CD4-positive, alpha-beta memory T cell (primary cell): ENCODE data around the gene EPG5. TPM values are rescaled to one million over a fixed set of nuclear protein-coding genes. Genes with fewer than 3 reads are reported as not detected.
"Not testable (repeated sequence)": the region's sequence is repeated elsewhere in the genome, so short reads cannot be mapped to it uniquely, and the experiment has no call there.

Source experiments
- CTCF ChIA-PET: fragments of 350-600 bp; sonication (Branson Sonifier 250); formaldehyde crosslinking; loops from one replicate; lab custom pipeline; 2021; ENCODE audit warnings: inconsistent platforms; ENCODE audit not compliant: partially characterized antibody; lab: Charles Lee
- POLR2A ChIA-PET: fragments of 350-600 bp; sonication (Branson Sonifier 250); formaldehyde crosslinking; loops from one replicate; lab custom pipeline; 2021; ENCODE audit not compliant: partially characterized antibody; lab: Charles Lee
- DNase-seq, 5 donors: peaks; one replicate each; pipeline versions ENCODE4 v3.0.0 to v3.0.0-alpha.2; 2020 to 2022; ENCODE audit warnings: mixed read lengths in 1 of 5
- H3K27ac ChIP-seq: one replicate; pipeline ENCODE4 v1.7.0; 2013; ENCODE audit warnings: low read depth, low read length
- H3K27me3 ChIP-seq: 2 replicates; pipeline ENCODE4 v1.7.0; 2013; ENCODE audit warnings: mild to moderate bottlenecking, low read length, moderate library complexity; ENCODE audit not compliant: insufficient read depth
- H3K36me3 ChIP-seq: 2 replicates; pipeline ENCODE4 v1.7.0; 2013; ENCODE audit warnings: mild to moderate bottlenecking, low read length, moderate library complexity; ENCODE audit not compliant: insufficient read depth
- H3K4me1 ChIP-seq: 2 replicates; pipeline ENCODE4 v1.7.0; 2013; ENCODE audit warnings: mild to moderate bottlenecking, low read length, moderate library complexity; ENCODE audit not compliant: insufficient read depth
- H3K4me3 ChIP-seq, 2 donors: one replicate each; pipeline ENCODE4 v1.7.0; 2013; ENCODE audit warnings: low read length in 2 of 2, mild to moderate bottlenecking in 1 of 2
- H3K9me3 ChIP-seq, 2 donors: one replicate each; pipeline ENCODE4 v1.7.0; 2013; ENCODE audit warnings: low read length in 2 of 2, control low read depth in 1 of 2; ENCODE audit not compliant: control insufficient read depth in 1 of 2
- H3K27ac Mint-ChIP-seq, 7 donors: one replicate each; pipeline ENCODE4 v1.8.0; 2020 to 2021; ENCODE audit warnings: mixed read lengths in 7 of 7, mild to moderate bottlenecking in 6 of 7, inconsistent platforms in 3 of 7, moderate library complexity in 3 of 7
- H3K27me3 Mint-ChIP-seq, 2 donors: one replicate each; pipeline ENCODE4 v1.8.0; 2020 to 2021; ENCODE audit warnings: mixed read lengths in 2 of 2
- H3K36me3 Mint-ChIP-seq, 2 donors: one replicate each; pipeline ENCODE4 v1.8.0; 2020 to 2021; ENCODE audit warnings: mixed read lengths in 2 of 2, inconsistent platforms in 1 of 2, mild to moderate bottlenecking in 1 of 2
- H3K4me1 Mint-ChIP-seq, 4 donors: one replicate each; pipeline ENCODE4 v1.8.0; 2020 to 2021; ENCODE audit warnings: mixed read lengths in 4 of 4, mild to moderate bottlenecking in 1 of 4
- H3K4me3 Mint-ChIP-seq, 8 donors: one replicate each; pipeline ENCODE4 v1.8.0; 2020 to 2021; ENCODE audit warnings: mixed read lengths in 8 of 8, mild to moderate bottlenecking in 7 of 8, moderate library complexity in 6 of 8, inconsistent platforms in 3 of 8
- H3K9me3 Mint-ChIP-seq, 8 donors: one replicate each; pipeline ENCODE4 v1.8.0; 2020 to 2021; ENCODE audit warnings: mixed read lengths in 8 of 8, mild to moderate bottlenecking in 5 of 8, inconsistent platforms in 3 of 8, moderate library complexity in 1 of 8
- intact Hi-C: fragments of 100-400 bp; cut with micrococcal nuclease; formaldehyde crosslinking; loops from one replicate; pipeline ENCODE4 v1.15.1; 2023
- polyA plus RNA-seq, 2 donors: library from polyadenylated mRNA; unstranded; fragments of 300-500 nt; fragmentation: Illumina TruSeq; gene quantifications; one replicate each; pipeline ENCODE4 v1.2.3, GENCODE V29; 2021
- total RNA-seq, 2 experiments: library from RNA; stranded (reverse); gene quantifications; one replicate each; pipeline ENCODE4 v1.2.3, GENCODE V29; 2021

The EPG5 gene
- total and polyA plus RNA-seq, 4 experiments from 2014 or later, result 4.1 to 69.0 (median 35.0) TPM

- Mint-ChIP-seq H3K36me3 (no peaks in the 10 kb centered on the region), H3K27ac (peak within 1 kb of the TSS in 5 of 7 donors; percentile 64 to 87 (median 84)), H3K4me3 (peak within 1 kb of the TSS in 3 of 8 donors; percentile 32 to 62 (median 55)), H3K27me3 (peaks cover 5 to 11% of the 10 kb centered on the region in 2 donors), H3K4me1 (peaks cover 14 to 27% (median 18%) of the 10 kb centered on the region in 4 donors), H3K9me3 (peaks cover 0 to 5% (median 0%) of the 10 kb centered on the region in 8 donors)
- H3K27ac ChIP-seq, result no peak within 1 kb of the TSS
- H3K27me3 ChIP-seq, result no peaks in the 10 kb centered on the region
- CTCF ChIA-PET, result no interaction called here
- intact Hi-C loops, result no loop called here
- peaks cover 15% of the 10 kb centered on the region for H3K4me1 ChIP-seq
- POLR2A ChIA-PET, result no interaction called here
- H3K9me3 ChIP-seq, result no peaks in the 10 kb centered on the region
- DNase-seq, result no peak
- H3K4me3 ChIP-seq, result no peak within 1 kb of the TSS
- no peaks in the 10 kb centered on the region for H3K36me3 ChIP-seq
Observed at GRCh38 chr18:45825258-45826044, 141.7 kb downstream of the EPG5 start, which contains the start of gene SIGLEC15. SIGLEC15 (plus strand) TSS chr18:45825675; CDS start chr18:45825729, 54 bp downstream.

DNA sequence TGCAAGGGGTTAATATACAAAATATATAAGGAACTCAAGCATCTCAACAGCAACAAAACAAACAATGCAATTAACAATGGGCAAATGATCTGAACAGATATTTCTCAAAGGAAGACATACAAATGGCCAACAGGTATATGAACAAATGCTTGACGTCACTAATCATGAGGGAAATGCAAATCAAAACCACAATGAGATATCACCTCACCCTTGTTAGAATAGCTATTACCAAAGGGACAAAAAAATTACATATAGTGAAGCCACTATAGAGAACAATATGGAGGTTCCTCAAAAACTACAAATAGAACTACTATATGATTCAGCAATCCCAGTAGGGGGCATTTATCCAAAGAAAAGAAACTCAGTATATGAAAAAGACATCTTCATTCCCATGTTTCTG, 145.4 kb downstream of the EPG5 start:
- Mint-ChIP-seq H3K4me3 (no peak overlapping the region), H3K27me3 (peaks cover 5 to 11% of the 10 kb centered on the region in 2 donors), H3K27ac (no peak overlapping the region), H3K36me3 (no peaks in the 10 kb centered on the region), H3K9me3 (peaks cover 0 to 11% (median 4%) of the 10 kb centered on the region in 8 donors), H3K4me1 (peaks cover 9 to 18% (median 16%) of the 10 kb centered on the region in 4 donors)
- Histone ChIP-seq H3K27me3 (no peaks in the 10 kb centered on the region), H3K27ac (no peak overlapping the region), H3K36me3 (no peaks in the 10 kb centered on the region), H3K9me3 (no peaks in the 10 kb centered on the region), H3K4me3 (no peak overlapping the region), H3K4me1 (peaks cover 11% of the 10 kb centered on the region)
- ChIA-PET POLR2A (no interaction called here), CTCF (no interaction called here)
- intact Hi-C loops, result no loop called here
- no peak for DNase-seq

DNA sequence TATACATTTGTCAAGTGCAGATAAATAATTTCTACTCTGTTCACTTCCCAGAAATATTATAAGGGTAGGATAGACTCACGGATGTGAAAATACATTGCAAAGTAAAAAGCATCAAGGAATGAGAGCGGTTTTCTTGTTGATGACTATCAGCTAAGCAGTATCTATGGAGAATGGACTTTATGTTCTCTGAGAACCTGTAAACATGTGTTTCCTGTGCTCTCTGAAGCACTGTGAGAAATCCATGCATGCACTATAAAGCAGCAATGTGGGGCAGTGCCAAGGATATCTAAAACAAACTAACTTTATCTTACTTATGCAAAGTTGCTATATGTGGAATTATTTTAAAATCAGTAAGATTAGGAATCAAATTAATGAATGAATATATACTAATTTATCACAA, 146.1 kb downstream of the EPG5 start:
- H3K4me3 Mint-ChIP-seq, result no peak overlapping the region
- intact Hi-C loops, result no loop called here
- DNase-seq, result no peak
- Histone ChIP-seq H3K4me3 (no peak overlapping the region), H3K4me1 (peaks cover 10% of the 10 kb centered on the region), H3K36me3 (no peaks in the 10 kb centered on the region), H3K27ac (no peak overlapping the region), H3K9me3 (no peaks in the 10 kb centered on the region), H3K27me3 (no peaks in the 10 kb centered on the region)
- H3K27me3 Mint-ChIP-seq, result peaks cover 5 to 11% of the 10 kb centered on the region in 2 donors
- POLR2A ChIA-PET, result no interaction called here
- H3K36me3 Mint-ChIP-seq, result no peaks in the 10 kb centered on the region
- peaks cover 9 to 15% (median 14%) of the 10 kb centered on the region in 4 donors for H3K4me1 Mint-ChIP-seq
- peak overlapping the region in 1 of 7 donors; percentile 11 for H3K27ac Mint-ChIP-seq
- H3K9me3 Mint-ChIP-seq, result peaks cover 0 to 13% (median 9%) of the 10 kb centered on the region in 8 donors
- CTCF ChIA-PET, result no interaction called here

- Mint-ChIP-seq H3K4me1 (peaks cover 4 to 8% (median 7%) of the 10 kb centered on the region in 4 donors), H3K9me3 (peaks cover 0 to 13% (median 9%) of the 10 kb centered on the region in 8 donors), H3K4me3 (no peak overlapping the region), H3K36me3 (no peaks in the 10 kb centered on the region), H3K27me3 (peaks cover 5 to 10% of the 10 kb centered on the region in 2 donors), H3K27ac (no peak overlapping the region)
- CTCF ChIA-PET, result no interaction called here
- intact Hi-C loops, result no loop called here
- Histone ChIP-seq H3K27ac (no peak overlapping the region), H3K9me3 (no peaks in the 10 kb centered on the region), H3K27me3 (no peaks in the 10 kb centered on the region), H3K4me1 (peaks cover 2% of the 10 kb centered on the region), H3K4me3 (no peak overlapping the region), H3K36me3 (no peaks in the 10 kb centered on the region)
- POLR2A ChIA-PET, result no interaction called here
- no peak for DNase-seq
Observed at GRCh38 chr18:45820106-45820745, 146.9 kb downstream of the EPG5 start.

- peaks cover 0 to 18% (median 9%) of the 10 kb centered on the region in 8 donors for H3K9me3 Mint-ChIP-seq
- H3K27me3 Mint-ChIP-seq, H3K27ac Mint-ChIP-seq, H3K4me1 ChIP-seq, DNase-seq, CTCF ChIA-PET, H3K27me3 ChIP-seq, intact Hi-C loops, H3K4me1 Mint-ChIP-seq, H3K27ac ChIP-seq, H3K36me3 Mint-ChIP-seq, H3K9me3 ChIP-seq, POLR2A ChIA-PET, H3K36me3 ChIP-seq, H3K4me3 Mint-ChIP-seq, H3K4me3 ChIP-seq: not testable (repeated sequence)
Observed at GRCh38 chr18:45818765-45819164, 148.4 kb downstream of the EPG5 start.

GRCh38 chr18:45817543-45817942, 149.6 kb downstream of the EPG5 start:
- POLR2A ChIA-PET, result no interaction called here
- DNase-seq, result no peak
- CTCF ChIA-PET, result no interaction called here
- H3K9me3 Mint-ChIP-seq, result peaks cover 0 to 18% (median 9%) of the 10 kb centered on the region in 8 donors
- Histone ChIP-seq H3K4me1 (no peaks in the 10 kb centered on the region), H3K9me3 (no peaks in the 10 kb centered on the region), H3K27me3 (no peaks in the 10 kb centered on the region), H3K4me3 (no peak overlapping the region), H3K36me3 (no peaks in the 10 kb centered on the region), H3K27ac (no peak overlapping the region)
- no peaks in the 10 kb centered on the region for H3K4me1 Mint-ChIP-seq
- intact Hi-C loops, result no loop called here
- H3K27me3 Mint-ChIP-seq, result peaks cover 3 to 8% of the 10 kb centered on the region in 2 donors
- H3K4me3 Mint-ChIP-seq, result no peak overlapping the region
- peak overlapping the region in 1 of 7 donors; percentile 26 for H3K27ac Mint-ChIP-seq
- no peaks in the 10 kb centered on the region for H3K36me3 Mint-ChIP-seq

- H3K27ac ChIP-seq, H3K36me3 Mint-ChIP-seq, H3K27me3 Mint-ChIP-seq, H3K4me3 Mint-ChIP-seq, H3K4me3 ChIP-seq, POLR2A ChIA-PET, intact Hi-C loops, DNase-seq, H3K9me3 ChIP-seq, H3K36me3 ChIP-seq, H3K27me3 ChIP-seq, H3K4me1 ChIP-seq, CTCF ChIA-PET, H3K4me1 Mint-ChIP-seq, H3K27ac Mint-ChIP-seq: not testable (repeated sequence)
- peaks cover 0 to 20% (median 11%) of the 10 kb centered on the region in 8 donors for H3K9me3 Mint-ChIP-seq
Observed at GRCh38 chr18:45814733-45815132, 152.4 kb downstream of the EPG5 start.
